HG03280 (cell line): ENCODE results near the gene MBOAT2.

Source experiments
- ATAC-seq: cut with Tn5 transposase; IDR thresholded peaks from one replicate; pipeline ENCODE4 v1.9.1; 2021; ENCODE audit warnings: mild to moderate bottlenecking, moderate library complexity; ENCODE audit not compliant: unreplicated experiment

The MBOAT2 gene

GRCh38 chr2:9018109-9018508 lies 14.6 kb upstream of the MBOAT2 start:
- no peak for ATAC-seq

- no peak for ATAC-seq
These were observed 13.9 kb upstream of the MBOAT2 start for GRCh38 chr2:9017411-9017810.

- no peak for ATAC-seq
These were observed 12.5 kb upstream of the MBOAT2 start for GRCh38 chr2:9015998-9016397.

GRCh38 chr2:9013403-9013802 lies 9.9 kb upstream of the MBOAT2 start:
- no peak for ATAC-seq

GRCh38 chr2:9010866-9011265 lies 7.4 kb upstream of the MBOAT2 start:
- no peak for ATAC-seq

GRCh38 chr2:9008951-9009664 lies 5.6 kb upstream of the MBOAT2 start:
- ATAC-seq, result no peak

GRCh38 chr2:9006368-9006767 lies 2.9 kb upstream of the MBOAT2 start:
- no peak for ATAC-seq

GRCh38 chr2:9004338-9005204 lies 1.1 kb upstream of the MBOAT2 start:
- ATAC-seq, result no peak

GRCh38 chr2:9003366-9003615 lies 193 bp downstream of the MBOAT2 start:
- ATAC-seq, result no peak

GRCh38 chr2:9002637-9003365 lies 683 bp downstream of the MBOAT2 start:
- ATAC-seq, result no peak

- ATAC-seq, result no peak
These were observed 1.2 kb downstream of the MBOAT2 start for GRCh38 chr2:9002313-9002636.

- ATAC-seq, result no peak
These were observed 1.7 kb downstream of the MBOAT2 start for GRCh38 chr2:9001778-9002177.

- ATAC-seq, result no peak
These were observed 2.3 kb downstream of the MBOAT2 start for GRCh38 chr2:9001229-9001628.

GRCh38 chr2:9000442-9000841 lies 3.0 kb downstream of the MBOAT2 start:
- no peak for ATAC-seq

GRCh38 chr2:8999797-9000196 lies 3.7 kb downstream of the MBOAT2 start:
- ATAC-seq, result no peak

GRCh38 chr2:8999102-8999446 lies 4.4 kb downstream of the MBOAT2 start:
- no peak for ATAC-seq

- no peak for ATAC-seq
These were observed 4.9 kb downstream of the MBOAT2 start for GRCh38 chr2:8998418-8999101.

- ATAC-seq, result no peak
These were observed 5.9 kb downstream of the MBOAT2 start for GRCh38 chr2:8997631-8998030.

- no peak for ATAC-seq
These were observed 6.4 kb downstream of the MBOAT2 start for GRCh38 chr2:8997108-8997507.

- no peak for ATAC-seq
These were observed 7.5 kb downstream of the MBOAT2 start for GRCh38 chr2:8996006-8996405.

- ATAC-seq, result no peak
These were observed 9.1 kb downstream of the MBOAT2 start for GRCh38 chr2:8994386-8994785.

- ATAC-seq, result no peak
These were observed 9.6 kb downstream of the MBOAT2 start for GRCh38 chr2:8993902-8994278.
